HCT116 (cell line): Measurements from ENCODE around the gene SPPL2C. TPM values are rescaled to one million over a fixed set of nuclear protein-coding genes. Genes with fewer than 3 reads are reported as not detected.

Experiments
- ATAC-seq: fragments of 200-7000 bp; cut with Tn5 transposase; 2 replicates; pipeline ENCODE4 v1.9.1; 2020; ENCODE audit warnings: mild to moderate bottlenecking, moderate library complexity
- BruUV-seq: library from RNA; stranded (reverse); fragments of 400-500 nt; replicated peaks from 2 replicates; lab custom pipeline; 2021; lab: Mats Ljungman, UMichigan
- CTCF ChIA-PET: fragments of 300-600 bp; sonication (Branson Sonifier 250); formaldehyde crosslinking; loops from one replicate; lab custom pipeline; 2021; ENCODE audit warnings: antibody characterized with exemption; lab: Charles Lee
- POLR2A ChIA-PET: fragments of 300-600, 350-600 bp; sonication (Branson Sonifier 250); formaldehyde crosslinking; loops from one replicate; lab custom pipeline; 2021; ENCODE audit warnings: antibody characterized with exemption; lab: Charles Lee
- RAD21 ChIA-PET, 2 experiments: fragments of 300-600 bp; sonication (Branson Sonifier 250); formaldehyde crosslinking; loops; one replicate each; lab custom pipeline; 2023; ENCODE audit warnings: low total read pairs in 2 of 2; ENCODE audit not compliant: uncharacterized antibody in 2 of 2, unreplicated experiment in 2 of 2, low non-redundant PET in 1 of 2; lab: Charles Lee
- DNase-seq: peaks from one replicate; pipeline ENCODE4 v3.0.0-alpha.2; 2010; ENCODE audit warnings: low read depth, low spot score
- H2AFZ ChIP-seq: fragments of 200-600 bp; shearing (Covaris generic), sonication (generic); 2 replicates; pipeline ENCODE4 v1.6.1; 2017; ENCODE audit warnings: low read depth, mixed run types, mixed read lengths, antibody characterized with exemption, low read length; ENCODE audit not compliant: poor library complexity, severe bottlenecking
- H3K27ac ChIP-seq: 2 replicates; pipeline ENCODE4 v1.5.1; 2012; ENCODE audit warnings: low read depth, low read length
- H3K27me3 ChIP-seq: fragments of 200-600 bp; sonication (generic); 2 replicates; pipeline ENCODE4 v1.6.1; 2016; ENCODE audit warnings: mixed run types, low read length, mixed read lengths; ENCODE audit not compliant: insufficient read depth
- H3K36me3 ChIP-seq, 2 experiments: fragments of 200-500 bp in 1 of 2; fragments of 200-600 bp in 1 of 2; sonication (Bioruptor generic) in 1 of 2; sonication (generic) in 1 of 2; 2 replicates each; pipeline versions ENCODE4 v1.5.1 to v1.6.1; 2014 to 2016; ENCODE audit warnings: low read length in 2 of 2, inconsistent platforms in 1 of 2, mixed read lengths in 1 of 2, mixed run types in 1 of 2; ENCODE audit not compliant: insufficient read depth in 2 of 2, control insufficient read depth in 1 of 2
- H3K4me1 ChIP-seq, 2 experiments: fragments of 200-600 bp in 1 of 2; sonication (generic) in 1 of 2; 2 replicates each; pipeline versions ENCODE4 v1.5.1 to v1.6.1; 2012 to 2017; ENCODE audit warnings: low read length in 2 of 2, inconsistent platforms in 1 of 2, mild to moderate bottlenecking in 1 of 2, mixed read lengths in 1 of 2, mixed run types in 1 of 2, moderate library complexity in 1 of 2; ENCODE audit not compliant: insufficient read depth in 2 of 2, control insufficient read depth in 1 of 2
- H3K4me2 ChIP-seq: fragments of 200-600 bp; sonication (generic); 2 replicates; pipeline ENCODE4 v1.6.1; 2017; ENCODE audit warnings: mixed run types, low read length, mixed read lengths
- H3K4me3 ChIP-seq, 2 experiments: fragments of 200-600 bp in 1 of 2; sonication (generic) in 1 of 2; replicated peaks in 1 of 2; 2 replicates each; pipeline ENCODE4 v1.5.1; 2011 to 2016; ENCODE audit warnings: low read length in 2 of 2, control low read depth in 1 of 2, low read depth in 1 of 2, mild to moderate bottlenecking in 1 of 2, mixed read lengths in 1 of 2, mixed run types in 1 of 2
- H3K79me2 ChIP-seq: fragments of 200-600 bp; sonication (generic); 2 replicates; pipeline ENCODE4 v1.6.1; 2017; ENCODE audit warnings: mild to moderate bottlenecking, mixed run types, low read length, moderate library complexity, mixed read lengths; ENCODE audit not compliant: insufficient read depth
- H3K9ac ChIP-seq: fragments of 200-600 bp; sonication (generic); 2 replicates; pipeline ENCODE4 v1.6.1; 2016; ENCODE audit warnings: low read length, mixed read lengths
- H3K9me2 ChIP-seq: fragments of 200-600 bp; sonication (generic), shearing (Covaris generic); 2 replicates; pipeline ENCODE4 v1.6.1; 2017; ENCODE audit warnings: mixed run types, mild to moderate bottlenecking, moderate library complexity; ENCODE audit not compliant: insufficient read depth
- H3K9me3 ChIP-seq, 2 experiments: fragments of 200-500 bp in 1 of 2; fragments of 200-600 bp in 1 of 2; sonication (Bioruptor generic) in 1 of 2; sonication (generic) in 1 of 2; 2 replicates each; pipeline ENCODE4 v1.6.1; 2014 to 2017; ENCODE audit warnings: low read length in 2 of 2, mixed read lengths in 2 of 2, inconsistent platforms in 1 of 2, low read depth in 1 of 2, mild to moderate bottlenecking in 1 of 2, mixed run types in 1 of 2, moderate library complexity in 1 of 2; ENCODE audit not compliant: control insufficient read depth in 1 of 2, insufficient read depth in 1 of 2
- H4K20me1 ChIP-seq: fragments of 200-600 bp; sonication (generic), shearing (Covaris generic); 2 replicates; pipeline ENCODE4 v1.6.1; 2017; ENCODE audit warnings: mixed run types, mild to moderate bottlenecking, moderate library complexity; ENCODE audit not compliant: insufficient read depth
- EGR1 ChIP-seq: IDR thresholded peaks from 2 replicates; pipeline ENCODE4 v1.6.1; 2012; ENCODE audit warnings: low read depth
- EZH2phosphoT487 ChIP-seq: fragments of 200-600 bp; IDR thresholded peaks from 2 replicates; pipeline ENCODE4 v1.6.1; 2018; ENCODE audit warnings: antibody characterized with exemption, borderline replicate concordance
- FOSL1 ChIP-seq: IDR thresholded peaks from 2 replicates; pipeline ENCODE4 v1.6.1; 2012; ENCODE audit warnings: low read depth
- POLR2AphosphoS5 ChIP-seq: IDR thresholded peaks from 2 replicates; pipeline ENCODE4 v1.6.1; 2011; ENCODE audit warnings: mild to moderate bottlenecking, low read depth, low read length, moderate library complexity
- REST ChIP-seq: IDR thresholded peaks from 2 replicates; pipeline ENCODE4 v1.6.1; 2012; ENCODE audit warnings: low read depth
- ZBTB33 ChIP-seq: IDR thresholded peaks from 2 replicates; pipeline ENCODE4 v1.6.1; 2011; ENCODE audit warnings: mild to moderate bottlenecking, low read length, moderate library complexity; ENCODE audit not compliant: insufficient replicate concordance; ENCODE audit errors: extremely low read depth
- ZNF274 ChIP-seq: fragments of 200-500 bp; sonication (Bioruptor generic); IDR thresholded peaks from 2 replicates; pipeline ENCODE4 v1.6.1; 2014; ENCODE audit warnings: mild to moderate bottlenecking, low read depth, low read length, inconsistent platforms
- intact Hi-C: fragments of 100-400 bp; cut with micrococcal nuclease; formaldehyde crosslinking; loops from 2 replicates; pipeline ENCODE4 v1.10.0; 2022
- total RNA-seq: library from RNA; stranded (reverse); gene quantifications from one replicate; pipeline ENCODE4 v1.2.1, GENCODE V29; 2021; ENCODE audit not compliant: unreplicated experiment
- TF ChIP-seq, protein P1 (sequence below): IDR thresholded peaks from 2 replicates; pipeline ENCODE4 v1.6.1; 2012

The SPPL2C gene
- total RNA-seq, 1 experiment from 2014 or later, result not detected

- ChIA-PET POLR2A (interaction anchor here (0.6 kb wide), 1 partner anchor 93 kb away, joined by 3 read pairs; no protein-coding TSS in a partner anchor), CTCF (interaction anchor here (1.5 to 2.1 kb wide), 2 partner anchors 18 to 210 kb away, joined by 6 to 8 read pairs; no protein-coding TSS in a partner anchor), RAD21 (no interaction called here)
- H3K9ac ChIP-seq, result no peak overlapping the region
- H3K79me2 ChIP-seq, result no peaks in the 10 kb centered on the region
- ATAC-seq (no peak), DNase-seq (no peak)
- no peaks in the 10 kb centered on the region for H3K36me3 ChIP-seq
- intact Hi-C loops, result loop anchor here (10.0 kb wide), 1 partner anchor 635 kb away; no protein-coding TSS in a partner anchor
- BruUV-seq, result no TSS peak
- no peaks in the 10 kb centered on the region for H4K20me1 ChIP-seq
- no peak overlapping the region for H2AFZ ChIP-seq
- peaks cover 0 to 6% of the 10 kb centered on the region in 2 experiments; a peak in 2 of 4 replicates for H3K4me1 ChIP-seq
- no peaks in the 10 kb centered on the region for H3K9me3 ChIP-seq
- no peak overlapping the region for H3K27ac ChIP-seq
- no peak overlapping the region for H3K4me2 ChIP-seq
- no peak overlapping the region for H3K4me3 ChIP-seq
- TF ChIP-seq REST (no peak), FOSL1 (no peak), ZNF274 (no peak), ZBTB33 (no peak), POLR2AphosphoS5 (no peak), EGR1 (no peak), EZH2phosphoT487 (no peak)
- TF ChIP-seq, protein P1, sequence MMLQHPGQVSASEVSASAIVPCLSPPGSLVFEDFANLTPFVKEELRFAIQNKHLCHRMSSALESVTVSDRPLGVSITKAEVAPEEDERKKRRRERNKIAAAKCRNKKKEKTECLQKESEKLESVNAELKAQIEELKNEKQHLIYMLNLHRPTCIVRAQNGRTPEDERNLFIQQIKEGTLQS, result no peak
- no peaks in the 10 kb centered on the region for H3K9me2 ChIP-seq
- no peaks in the 10 kb centered on the region for H3K27me3 ChIP-seq
These were observed 5.3 kb downstream of the SPPL2C start for GRCh38 chr17:45850011-45850410.
